Fibroblast of peridontal ligament (primary cell): ENCODE results near the gene NTNG1.
"Not testable (repeated sequence)": the region's sequence is repeated elsewhere in the genome, so short reads cannot be mapped to it uniquely, and the experiment has no call there.

Experiments
- DNase-seq: peaks from one replicate; pipeline ENCODE4 v3.0.0-alpha.2; 2010; ENCODE audit errors: extremely low read depth

NTNG1 gene

DNA sequence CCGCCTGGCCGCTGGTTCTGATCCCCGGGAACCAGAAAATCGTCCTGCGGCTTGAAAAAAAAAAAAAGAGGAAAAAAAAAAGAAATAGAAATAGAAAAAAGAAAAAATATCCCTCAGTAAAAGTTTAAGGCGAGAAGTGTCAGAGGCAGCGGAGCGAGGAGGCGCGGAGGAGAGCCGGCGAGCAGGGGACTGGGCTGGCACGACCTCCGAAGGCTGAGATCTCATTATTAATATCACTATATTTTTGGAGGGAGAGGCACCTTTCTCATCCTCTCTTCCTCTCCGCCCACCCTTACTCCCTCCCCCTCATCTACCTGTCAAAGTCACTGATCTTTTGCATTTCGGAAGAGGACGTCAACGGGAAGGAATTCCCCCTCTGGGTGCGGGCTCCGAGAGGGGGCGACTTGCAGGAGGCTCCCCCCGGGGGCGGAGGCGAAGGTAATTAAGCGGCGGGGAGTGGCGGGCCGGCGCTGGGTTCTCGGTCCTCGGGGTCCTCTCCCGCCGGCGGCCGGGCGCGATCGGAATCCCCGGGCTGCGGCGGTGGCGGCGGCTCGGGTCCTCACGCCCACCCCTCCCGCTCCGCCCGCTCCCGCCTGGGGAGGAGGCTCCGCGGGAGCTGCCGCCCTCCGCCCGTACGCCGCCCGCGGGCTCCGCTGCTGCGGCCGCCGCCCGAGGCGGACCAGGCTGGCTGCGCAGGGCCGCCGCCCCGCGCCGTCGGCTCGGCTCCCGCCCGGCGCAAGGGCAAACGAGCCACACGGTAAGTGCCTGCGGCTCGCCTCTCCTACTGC, at the start of gene NTNG1:
Gene NTNG1, plus strand, starts transcription at position 337 of the 788 bp plus-strand sequence.
- DNase-seq = peak; percentile 19

GRCh38 chr1:107091418-107091817, 49.4 kb upstream of the NTNG1 start:
- DNase-seq = no peak

DNA sequence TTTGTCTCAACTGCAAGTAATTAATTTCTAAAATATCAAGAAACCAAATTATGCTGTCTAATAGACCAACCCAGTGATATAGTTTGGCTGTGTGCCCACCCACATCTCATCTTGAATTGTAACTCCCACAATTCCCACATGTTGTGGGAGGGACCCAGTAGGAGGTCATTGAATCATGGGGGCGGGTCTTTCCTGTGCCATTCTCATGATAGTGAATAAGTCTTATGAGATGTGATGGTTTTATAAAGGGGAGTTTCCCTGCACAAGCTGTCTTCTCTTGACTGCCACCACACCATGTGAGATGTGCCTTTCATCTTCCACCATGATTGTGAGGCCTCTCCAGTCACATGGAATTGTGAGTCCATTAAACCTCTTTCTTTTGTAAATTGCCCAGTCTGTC, 47.4 kb upstream of the NTNG1 start:
- not testable (repeated sequence) for DNase-seq

GRCh38 chr1:107095647-107096046, 45.2 kb upstream of the NTNG1 start:
- no peak for DNase-seq

DNA sequence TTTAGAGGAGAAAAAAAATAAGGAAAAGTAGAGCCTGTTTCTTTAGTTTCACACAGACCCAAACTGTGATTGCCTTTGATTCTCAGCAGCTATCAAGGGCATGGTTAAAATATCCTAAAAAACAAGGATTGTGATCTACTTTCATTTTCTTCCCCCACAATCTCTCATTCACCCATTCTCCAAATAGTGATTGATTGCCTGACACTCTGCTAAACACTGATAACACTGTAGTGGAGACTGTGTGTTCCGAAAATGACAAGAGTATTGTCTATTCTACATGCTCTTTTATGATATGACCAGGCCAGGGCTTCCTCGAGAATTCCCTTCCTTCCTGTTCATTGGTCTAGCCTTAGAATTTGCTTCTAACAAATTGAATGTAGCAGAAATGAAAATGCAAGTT, 44.1 kb upstream of the NTNG1 start:
- DNase-seq = no peak

- no peak for DNase-seq
Measured at GRCh38 chr1:107098961-107099360, 41.9 kb upstream of the NTNG1 start.

DNA sequence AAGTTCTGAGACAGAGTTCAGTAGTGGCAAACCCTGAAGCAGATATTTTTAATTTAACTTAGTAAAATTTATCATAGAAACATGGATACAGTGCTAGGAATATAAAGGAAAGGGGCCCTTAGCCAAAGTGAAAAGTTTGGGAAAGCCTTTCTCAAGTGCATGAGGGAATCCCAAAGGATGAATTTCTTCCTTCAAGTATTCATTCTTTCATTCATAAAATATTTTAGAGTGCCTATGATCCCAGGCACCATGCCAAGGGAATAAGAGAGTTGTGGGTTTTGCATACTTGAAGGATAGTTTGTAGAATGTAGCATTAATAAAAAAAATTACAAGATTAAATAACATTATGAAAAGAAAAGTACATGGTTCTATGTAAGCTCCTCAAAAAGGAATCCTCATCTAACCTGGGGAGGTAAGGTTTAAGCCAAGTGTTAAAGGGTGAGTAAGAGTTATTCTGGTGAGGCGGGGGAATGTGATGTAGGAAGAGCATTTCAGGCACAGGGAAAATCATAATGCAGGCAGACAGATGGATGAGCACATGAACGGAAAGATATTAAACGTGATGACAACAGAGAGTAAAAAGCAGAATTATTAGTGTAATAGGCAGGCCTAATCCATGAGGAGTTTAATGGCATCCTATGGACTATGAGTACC, 40.4 kb upstream of the NTNG1 start:
- DNase-seq = peak; percentile 64

DNA sequence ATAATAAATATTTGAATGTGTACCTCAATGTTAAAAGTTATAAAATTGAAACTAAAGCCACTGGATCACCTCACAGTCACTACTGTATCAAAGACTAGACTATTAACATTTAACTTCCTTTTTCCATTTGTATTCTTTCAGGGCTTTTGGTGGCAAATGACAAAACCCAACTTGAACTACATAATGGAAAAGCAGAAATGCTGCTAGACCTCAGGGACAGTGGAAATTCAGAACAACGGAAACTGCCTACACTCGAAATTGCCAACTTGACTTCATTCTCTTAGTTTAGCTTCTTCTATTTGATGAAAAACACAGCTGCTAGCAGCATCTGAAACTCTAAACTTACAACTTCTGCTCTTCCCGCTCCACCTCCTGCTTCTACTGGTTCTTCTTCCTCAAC, 34.9 kb upstream of the NTNG1 start:
- DNase-seq = no peak

DNA sequence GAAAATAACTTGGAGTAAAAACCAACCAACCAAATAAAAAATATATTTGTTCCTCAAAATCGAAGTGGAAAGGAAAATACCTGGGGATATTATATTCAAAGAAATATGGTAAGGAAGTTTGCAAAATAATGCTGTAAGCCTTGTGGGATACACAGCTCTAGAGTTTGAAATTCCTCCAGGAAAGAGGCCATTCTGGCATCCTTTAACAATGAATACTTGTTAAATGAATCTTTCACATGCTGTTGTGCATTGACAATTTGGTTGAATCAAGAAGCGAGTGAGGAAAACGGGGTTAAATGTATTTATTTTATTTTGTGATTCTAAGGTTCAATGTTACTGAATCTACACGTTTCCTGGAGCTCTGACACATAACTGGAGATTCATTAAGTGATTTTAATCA, 30.5 kb upstream of the NTNG1 start:
- peak; percentile 78 for DNase-seq

DNA sequence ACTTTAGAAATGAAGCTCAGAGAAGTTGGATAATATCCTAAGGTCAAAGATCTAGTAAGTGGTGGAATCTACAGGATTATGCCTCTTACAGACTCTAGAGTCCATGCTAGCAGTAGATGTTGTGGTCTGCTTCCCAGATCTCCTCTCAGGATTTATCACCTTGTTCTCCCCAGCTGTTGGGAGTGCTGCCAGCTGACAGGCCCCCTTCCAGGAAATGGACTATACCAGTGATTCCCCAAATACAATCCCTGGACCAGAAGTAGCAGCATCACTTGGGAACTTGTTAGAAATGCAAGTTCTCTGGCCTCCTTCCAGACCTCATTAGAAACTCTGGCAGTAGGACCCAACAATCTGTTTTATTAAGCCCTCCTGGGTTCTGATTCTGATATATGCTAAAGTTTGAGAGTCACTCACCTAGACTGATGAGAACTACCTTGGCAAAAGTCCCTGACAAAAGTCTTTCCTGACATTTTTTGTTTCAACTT, 24.5 kb upstream of the NTNG1 start:
- no peak for DNase-seq

DNA sequence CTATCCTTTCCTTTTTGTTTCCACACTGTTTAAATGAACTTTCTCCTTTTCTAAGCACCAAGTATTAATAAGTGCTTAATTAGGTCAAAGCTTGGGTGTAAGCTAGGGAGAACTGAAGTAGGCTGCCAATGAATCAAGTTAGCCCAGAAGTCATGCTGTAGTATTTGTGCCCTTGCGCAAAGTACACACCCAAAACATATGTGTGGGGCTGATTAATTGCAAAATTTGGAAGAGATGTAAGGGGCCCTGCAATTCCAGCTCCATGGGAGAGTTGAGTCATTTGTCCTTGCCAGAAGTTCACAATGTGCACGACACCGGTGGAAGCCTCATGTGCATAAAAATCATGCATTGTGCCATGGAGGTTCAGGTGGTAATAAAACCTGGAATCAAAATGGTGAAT, 18.6 kb upstream of the NTNG1 start:
- no peak for DNase-seq

- no peak for DNase-seq
Measured at GRCh38 chr1:107123741-107124140, 17.1 kb upstream of the NTNG1 start.

GRCh38 chr1:107124694-107125093, 16.1 kb upstream of the NTNG1 start:
- no peak for DNase-seq

DNA sequence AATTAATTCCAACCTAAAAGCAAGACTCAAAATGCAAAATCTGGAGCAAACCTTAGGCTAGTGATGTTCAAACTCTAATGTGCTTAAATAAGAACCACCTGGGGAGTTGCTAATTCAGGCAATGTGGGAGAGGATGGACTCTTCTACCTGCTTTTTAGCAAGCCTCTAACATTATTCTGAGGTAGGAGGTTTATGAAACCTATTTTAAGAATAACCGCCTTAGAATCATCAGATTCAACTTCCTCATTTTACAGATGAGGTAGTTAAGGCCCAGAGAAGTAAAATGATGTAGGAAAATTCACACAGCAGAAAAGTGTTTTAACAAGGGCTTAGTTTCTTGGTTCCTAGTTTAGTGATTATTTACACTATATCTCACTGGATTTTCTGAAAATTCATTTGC, 8.6 kb upstream of the NTNG1 start:
- no peak for DNase-seq

DNA sequence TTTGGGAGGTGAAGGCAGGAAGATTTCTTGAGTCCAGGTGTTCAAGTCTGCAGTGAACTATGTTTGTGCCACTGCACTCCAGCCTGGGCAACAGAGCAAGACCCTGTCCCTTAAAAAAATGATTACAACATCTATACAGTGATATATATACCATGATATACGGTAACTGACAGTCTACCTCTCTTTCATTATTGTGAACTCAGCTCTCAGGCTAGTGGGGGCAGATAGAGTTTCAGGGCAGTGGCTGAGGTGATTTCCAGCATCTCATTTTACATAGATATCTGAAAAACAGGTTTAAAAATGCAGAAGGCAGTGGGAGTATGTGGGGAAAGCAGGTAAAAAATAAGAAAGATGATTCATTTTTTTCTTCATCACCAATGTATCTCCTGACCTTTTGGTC, 8.1 kb upstream of the NTNG1 start:
- no peak for DNase-seq

GRCh38 chr1:107135463-107135862, 5.4 kb upstream of the NTNG1 start:
- peak; percentile 74 for DNase-seq

- DNase-seq = no peak
Measured at GRCh38 chr1:107138166-107138565, 2.7 kb upstream of the NTNG1 start.

DNA sequence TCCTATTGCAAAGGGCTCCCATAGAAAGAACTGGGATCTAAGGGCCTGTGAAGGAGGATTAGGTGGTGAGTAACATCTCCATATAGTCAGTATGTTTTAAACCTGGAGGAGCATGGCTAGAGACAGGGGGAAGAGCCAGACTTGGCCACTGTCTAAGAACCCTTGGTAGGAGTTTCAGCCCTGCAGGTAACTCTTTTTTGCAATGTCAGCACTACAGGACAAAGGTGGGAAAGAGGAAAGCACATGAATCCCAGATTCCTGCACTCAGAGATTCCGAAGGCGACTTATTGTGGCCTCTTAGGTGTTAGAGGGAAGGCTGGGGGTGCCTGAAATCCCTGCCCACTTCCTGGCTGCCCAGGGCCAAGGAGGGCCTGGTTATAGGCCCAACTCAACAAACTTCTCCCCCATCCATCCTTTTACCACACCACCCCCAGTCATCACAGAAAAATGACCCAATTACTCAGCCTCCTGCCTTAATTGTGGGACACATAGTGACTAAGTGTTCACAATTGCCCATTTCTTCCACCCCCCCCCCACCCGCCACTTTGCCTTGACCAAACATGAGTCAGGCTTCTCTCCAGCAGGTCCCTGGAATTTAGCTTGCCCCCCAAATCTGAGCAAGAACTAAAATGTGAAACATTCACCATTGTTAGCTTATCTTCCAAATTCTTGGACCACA, 1.9 kb upstream of the NTNG1 start:
- DNase-seq = no peak

GRCh38 chr1:107139833-107140702, 771 bp upstream of the NTNG1 start:
- peak; percentile 77 for DNase-seq

GRCh38 chr1:107141491-107142126, 770 bp downstream of the NTNG1 start:
- DNase-seq = peak; percentile 24

GRCh38 chr1:107142140-107142542, 1.3 kb downstream of the NTNG1 start:
- peak; percentile 90 for DNase-seq
